HCT116 (cell line): Measurements from ENCODE around the gene ADCK2. TPM values are rescaled to one million over a fixed set of nuclear protein-coding genes. Genes with fewer than 3 reads are reported as not detected.

Source experiments
- ATAC-seq: fragments of 200-7000 bp; cut with Tn5 transposase; 2 replicates; pipeline ENCODE4 v1.9.1; 2020; ENCODE audit warnings: mild to moderate bottlenecking, moderate library complexity
- BruUV-seq: library from RNA; stranded (reverse); fragments of 400-500 nt; replicated peaks from 2 replicates; lab custom pipeline; 2021; lab: Mats Ljungman, UMichigan
- CTCF ChIA-PET: fragments of 300-600 bp; sonication (Branson Sonifier 250); formaldehyde crosslinking; loops from one replicate; lab custom pipeline; 2021; ENCODE audit warnings: antibody characterized with exemption; lab: Charles Lee
- POLR2A ChIA-PET: fragments of 300-600, 350-600 bp; sonication (Branson Sonifier 250); formaldehyde crosslinking; loops from one replicate; lab custom pipeline; 2021; ENCODE audit warnings: antibody characterized with exemption; lab: Charles Lee
- RAD21 ChIA-PET, 2 experiments: fragments of 300-600 bp; sonication (Branson Sonifier 250); formaldehyde crosslinking; loops; one replicate each; lab custom pipeline; 2023; ENCODE audit warnings: low total read pairs in 2 of 2; ENCODE audit not compliant: uncharacterized antibody in 2 of 2, unreplicated experiment in 2 of 2, low non-redundant PET in 1 of 2; lab: Charles Lee
- DNase-seq: peaks from one replicate; pipeline ENCODE4 v3.0.0-alpha.2; 2010; ENCODE audit warnings: low read depth, low spot score
- H2AFZ ChIP-seq: fragments of 200-600 bp; shearing (Covaris generic), sonication (generic); 2 replicates; pipeline ENCODE4 v1.6.1; 2017; ENCODE audit warnings: low read depth, mixed run types, mixed read lengths, antibody characterized with exemption, low read length; ENCODE audit not compliant: poor library complexity, severe bottlenecking
- H3K27ac ChIP-seq: 2 replicates; pipeline ENCODE4 v1.5.1; 2012; ENCODE audit warnings: low read depth, low read length
- H3K27me3 ChIP-seq: fragments of 200-600 bp; sonication (generic); 2 replicates; pipeline ENCODE4 v1.6.1; 2016; ENCODE audit warnings: mixed run types, low read length, mixed read lengths; ENCODE audit not compliant: insufficient read depth
- H3K36me3 ChIP-seq, 2 experiments: fragments of 200-500 bp in 1 of 2; fragments of 200-600 bp in 1 of 2; sonication (Bioruptor generic) in 1 of 2; sonication (generic) in 1 of 2; 2 replicates each; pipeline versions ENCODE4 v1.5.1 to v1.6.1; 2014 to 2016; ENCODE audit warnings: low read length in 2 of 2, inconsistent platforms in 1 of 2, mixed read lengths in 1 of 2, mixed run types in 1 of 2; ENCODE audit not compliant: insufficient read depth in 2 of 2, control insufficient read depth in 1 of 2
- H3K4me1 ChIP-seq, 2 experiments: fragments of 200-600 bp in 1 of 2; sonication (generic) in 1 of 2; 2 replicates each; pipeline versions ENCODE4 v1.5.1 to v1.6.1; 2012 to 2017; ENCODE audit warnings: low read length in 2 of 2, inconsistent platforms in 1 of 2, mild to moderate bottlenecking in 1 of 2, mixed read lengths in 1 of 2, mixed run types in 1 of 2, moderate library complexity in 1 of 2; ENCODE audit not compliant: insufficient read depth in 2 of 2, control insufficient read depth in 1 of 2
- H3K4me2 ChIP-seq: fragments of 200-600 bp; sonication (generic); 2 replicates; pipeline ENCODE4 v1.6.1; 2017; ENCODE audit warnings: mixed run types, low read length, mixed read lengths
- H3K4me3 ChIP-seq, 2 experiments: fragments of 200-600 bp in 1 of 2; sonication (generic) in 1 of 2; replicated peaks in 1 of 2; 2 replicates each; pipeline ENCODE4 v1.5.1; 2011 to 2016; ENCODE audit warnings: low read length in 2 of 2, control low read depth in 1 of 2, low read depth in 1 of 2, mild to moderate bottlenecking in 1 of 2, mixed read lengths in 1 of 2, mixed run types in 1 of 2
- H3K79me2 ChIP-seq: fragments of 200-600 bp; sonication (generic); 2 replicates; pipeline ENCODE4 v1.6.1; 2017; ENCODE audit warnings: mild to moderate bottlenecking, mixed run types, low read length, moderate library complexity, mixed read lengths; ENCODE audit not compliant: insufficient read depth
- H3K9ac ChIP-seq: fragments of 200-600 bp; sonication (generic); 2 replicates; pipeline ENCODE4 v1.6.1; 2016; ENCODE audit warnings: low read length, mixed read lengths
- H3K9me2 ChIP-seq: fragments of 200-600 bp; sonication (generic), shearing (Covaris generic); 2 replicates; pipeline ENCODE4 v1.6.1; 2017; ENCODE audit warnings: mixed run types, mild to moderate bottlenecking, moderate library complexity; ENCODE audit not compliant: insufficient read depth
- H3K9me3 ChIP-seq, 2 experiments: fragments of 200-500 bp in 1 of 2; fragments of 200-600 bp in 1 of 2; sonication (Bioruptor generic) in 1 of 2; sonication (generic) in 1 of 2; 2 replicates each; pipeline ENCODE4 v1.6.1; 2014 to 2017; ENCODE audit warnings: low read length in 2 of 2, mixed read lengths in 2 of 2, inconsistent platforms in 1 of 2, low read depth in 1 of 2, mild to moderate bottlenecking in 1 of 2, mixed run types in 1 of 2, moderate library complexity in 1 of 2; ENCODE audit not compliant: control insufficient read depth in 1 of 2, insufficient read depth in 1 of 2
- H4K20me1 ChIP-seq: fragments of 200-600 bp; sonication (generic), shearing (Covaris generic); 2 replicates; pipeline ENCODE4 v1.6.1; 2017; ENCODE audit warnings: mixed run types, mild to moderate bottlenecking, moderate library complexity; ENCODE audit not compliant: insufficient read depth
- ATF3 ChIP-seq: IDR thresholded peaks from 2 replicates; pipeline ENCODE4 v1.6.1; 2012
- CBX3 ChIP-seq: IDR thresholded peaks from 2 replicates; pipeline ENCODE4 v1.6.1; 2012; ENCODE audit warnings: low read depth
- CTCF ChIP-seq, 3 experiments: fragments of 200-600 bp in 1 of 3; sonication (generic) in 1 of 3; IDR thresholded peaks in 2 of 3; conservative IDR thresholded peaks in 1 of 3; 2 replicates each; pipeline ENCODE4 v1.5.1; 2012 to 2017; ENCODE audit warnings: low read depth in 2 of 3, low read length in 2 of 3, antibody characterized with exemption in 1 of 3, borderline replicate concordance in 1 of 3, control low read depth in 1 of 3, mild to moderate bottlenecking in 1 of 3, mixed read lengths in 1 of 3, mixed run types in 1 of 3, moderate library complexity in 1 of 3; ENCODE audit not compliant: insufficient read depth in 1 of 3
- EGR1 ChIP-seq: IDR thresholded peaks from 2 replicates; pipeline ENCODE4 v1.6.1; 2012; ENCODE audit warnings: low read depth
- ELF1 ChIP-seq: IDR thresholded peaks from 2 replicates; pipeline ENCODE4 v1.6.1; 2012; ENCODE audit warnings: low read depth, borderline replicate concordance
- EZH2 ChIP-seq: fragments of 200-600 bp; sonication (generic); IDR thresholded peaks from 2 replicates; pipeline ENCODE4 v1.6.1; 2017; ENCODE audit warnings: antibody characterized with exemption, mixed run types
- JUND ChIP-seq: IDR thresholded peaks from 2 replicates; pipeline ENCODE4 v1.6.1; 2012
- MAX ChIP-seq: IDR thresholded peaks from 2 replicates; pipeline ENCODE4 v1.6.1; 2012
- POLR2A ChIP-seq: IDR thresholded peaks from 2 replicates; pipeline ENCODE4 v1.7.0; 2011; ENCODE audit warnings: borderline replicate concordance; ENCODE audit not compliant: insufficient read depth, insufficient read length; ENCODE audit errors: extremely low read depth
- SIN3A ChIP-seq: IDR thresholded peaks from 2 replicates; pipeline ENCODE4 v1.6.1; 2012; ENCODE audit warnings: low read depth
- SRF ChIP-seq: IDR thresholded peaks from 2 replicates; pipeline ENCODE4 v1.6.1; 2012; ENCODE audit warnings: low read depth
- TCF7L2 ChIP-seq: IDR thresholded peaks from 2 replicates; pipeline ENCODE4 v1.7.0; 2011; ENCODE audit warnings: borderline replicate concordance, inconsistent platforms; ENCODE audit not compliant: insufficient read depth, insufficient read length; ENCODE audit errors: extremely low read depth
- YY1 ChIP-seq: IDR thresholded peaks from 2 replicates; pipeline ENCODE4 v1.6.1; 2011; ENCODE audit warnings: low read length, low read depth, moderate library complexity, mild to moderate bottlenecking; ENCODE audit not compliant: insufficient replicate concordance; ENCODE audit errors: extremely low read depth
- ZFX ChIP-seq: fragments of 450-650 bp; IDR thresholded peaks from 2 replicates; pipeline ENCODE4 v1.6.1; 2017
- ZNF274 ChIP-seq: fragments of 200-500 bp; sonication (Bioruptor generic); IDR thresholded peaks from 2 replicates; pipeline ENCODE4 v1.6.1; 2014; ENCODE audit warnings: mild to moderate bottlenecking, low read depth, low read length, inconsistent platforms
- intact Hi-C: fragments of 100-400 bp; cut with micrococcal nuclease; formaldehyde crosslinking; loops from 2 replicates; pipeline ENCODE4 v1.10.0; 2022
- total RNA-seq: library from RNA; stranded (reverse); gene quantifications from one replicate; pipeline ENCODE4 v1.2.1, GENCODE V29; 2021; ENCODE audit not compliant: unreplicated experiment
- TF ChIP-seq, protein P1 (sequence below): IDR thresholded peaks from 2 replicates; pipeline ENCODE4 v1.6.1; 2012; ENCODE audit warnings: low read depth
- TF ChIP-seq, protein P2 (sequence below): IDR thresholded peaks from 2 replicates; pipeline ENCODE4 v1.6.1; 2011; ENCODE audit warnings: mild to moderate bottlenecking, low read length, moderate library complexity; ENCODE audit not compliant: insufficient replicate concordance; ENCODE audit errors: extremely low read depth

The ADCK2 gene
- total RNA-seq, 1 experiment from 2014 or later: 16.9 TPM

- intact Hi-C loops: no loop called here
- TF ChIP-seq ELF1 (no peak), ZNF274 (no peak), SRF (no peak), MAX (no peak), TCF7L2 (no peak), SIN3A (no peak), EGR1 (no peak), EZH2 (no peak), ZFX (no peak), POLR2A (no peak), ATF3 (no peak), JUND (no peak), CBX3 (no peak), YY1 (no peak), CTCF (IDR thresholded peaks at IDR 0.05 in 2 of 3, conservative IDR thresholded peaks at IDR 0.05 in 1 of 3; ENCODE audit: borderline replicate concordance in 1 of 3, insufficient read depth in 1 of 3, low read depth in 2 of 3, low read length in 2 of 3) (no peak)
- TF ChIP-seq, protein P1, sequence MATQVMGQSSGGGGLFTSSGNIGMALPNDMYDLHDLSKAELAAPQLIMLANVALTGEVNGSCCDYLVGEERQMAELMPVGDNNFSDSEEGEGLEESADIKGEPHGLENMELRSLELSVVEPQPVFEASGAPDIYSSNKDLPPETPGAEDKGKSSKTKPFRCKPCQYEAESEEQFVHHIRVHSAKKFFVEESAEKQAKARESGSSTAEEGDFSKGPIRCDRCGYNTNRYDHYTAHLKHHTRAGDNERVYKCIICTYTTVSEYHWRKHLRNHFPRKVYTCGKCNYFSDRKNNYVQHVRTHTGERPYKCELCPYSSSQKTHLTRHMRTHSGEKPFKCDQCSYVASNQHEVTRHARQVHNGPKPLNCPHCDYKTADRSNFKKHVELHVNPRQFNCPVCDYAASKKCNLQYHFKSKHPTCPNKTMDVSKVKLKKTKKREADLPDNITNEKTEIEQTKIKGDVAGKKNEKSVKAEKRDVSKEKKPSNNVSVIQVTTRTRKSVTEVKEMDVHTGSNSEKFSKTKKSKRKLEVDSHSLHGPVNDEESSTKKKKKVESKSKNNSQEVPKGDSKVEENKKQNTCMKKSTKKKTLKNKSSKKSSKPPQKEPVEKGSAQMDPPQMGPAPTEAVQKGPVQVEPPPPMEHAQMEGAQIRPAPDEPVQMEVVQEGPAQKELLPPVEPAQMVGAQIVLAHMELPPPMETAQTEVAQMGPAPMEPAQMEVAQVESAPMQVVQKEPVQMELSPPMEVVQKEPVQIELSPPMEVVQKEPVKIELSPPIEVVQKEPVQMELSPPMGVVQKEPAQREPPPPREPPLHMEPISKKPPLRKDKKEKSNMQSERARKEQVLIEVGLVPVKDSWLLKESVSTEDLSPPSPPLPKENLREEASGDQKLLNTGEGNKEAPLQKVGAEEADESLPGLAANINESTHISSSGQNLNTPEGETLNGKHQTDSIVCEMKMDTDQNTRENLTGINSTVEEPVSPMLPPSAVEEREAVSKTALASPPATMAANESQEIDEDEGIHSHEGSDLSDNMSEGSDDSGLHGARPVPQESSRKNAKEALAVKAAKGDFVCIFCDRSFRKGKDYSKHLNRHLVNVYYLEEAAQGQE: no peak
- TF ChIP-seq, protein P2, sequence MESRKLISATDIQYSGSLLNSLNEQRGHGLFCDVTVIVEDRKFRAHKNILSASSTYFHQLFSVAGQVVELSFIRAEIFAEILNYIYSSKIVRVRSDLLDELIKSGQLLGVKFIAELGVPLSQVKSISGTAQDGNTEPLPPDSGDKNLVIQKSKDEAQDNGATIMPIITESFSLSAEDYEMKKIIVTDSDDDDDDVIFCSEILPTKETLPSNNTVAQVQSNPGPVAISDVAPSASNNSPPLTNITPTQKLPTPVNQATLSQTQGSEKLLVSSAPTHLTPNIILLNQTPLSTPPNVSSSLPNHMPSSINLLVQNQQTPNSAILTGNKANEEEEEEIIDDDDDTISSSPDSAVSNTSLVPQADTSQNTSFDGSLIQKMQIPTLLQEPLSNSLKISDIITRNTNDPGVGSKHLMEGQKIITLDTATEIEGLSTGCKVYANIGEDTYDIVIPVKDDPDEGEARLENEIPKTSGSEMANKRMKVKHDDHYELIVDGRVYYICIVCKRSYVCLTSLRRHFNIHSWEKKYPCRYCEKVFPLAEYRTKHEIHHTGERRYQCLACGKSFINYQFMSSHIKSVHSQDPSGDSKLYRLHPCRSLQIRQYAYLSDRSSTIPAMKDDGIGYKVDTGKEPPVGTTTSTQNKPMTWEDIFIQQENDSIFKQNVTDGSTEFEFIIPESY: no peak
- TF ChIP-seq, all 23 proteins: peak for 0
- RAD21 ChIA-PET: no interaction called here
- no peak overlapping the region for H3K4me2 ChIP-seq
- CTCF ChIA-PET: no interaction called here
- H3K4me3 ChIP-seq: no peak overlapping the region
- H3K4me1 ChIP-seq: no peaks in the 10 kb centered on the region
- H3K9me2 ChIP-seq: no peaks in the 10 kb centered on the region
- H3K9me3 ChIP-seq: no peaks in the 10 kb centered on the region
- no peaks in the 10 kb centered on the region for H4K20me1 ChIP-seq
- ATAC-seq (no peak), DNase-seq (no peak)
- no peaks in the 10 kb centered on the region; the same call in 1 of the 2 replicates for H3K27me3 ChIP-seq
- H3K27ac ChIP-seq: no peak overlapping the region
- H2AFZ ChIP-seq: no peak overlapping the region
- POLR2A ChIA-PET: no interaction called here
- no peaks in the 10 kb centered on the region for H3K36me3 ChIP-seq
- H3K79me2 ChIP-seq: no peaks in the 10 kb centered on the region
- no TSS peak for BruUV-seq
- no peak overlapping the region for H3K9ac ChIP-seq
Measured at GRCh38 chr7:140635345-140635744, 37.4 kb upstream of the ADCK2 start.
